Activated T-helper 2 cell treated with anti-CD3 and anti-CD28 coated beads, Interferon-gamma antibody, Interleukin-2, Interleukin-4, amounts not matched to agents 10 μg/mL and 5 μg/mL and 100 μg/mL, durations not matched to agents 14 hours and 24 hours and 36 hours (primary cell): ENCODE data around the gene PPP1R8. TPM values are rescaled to one million over a fixed set of nuclear protein-coding genes. Genes with fewer than 3 reads are reported as not detected.
"Not testable (repeated sequence)": the region's sequence is repeated elsewhere in the genome, so short reads cannot be mapped to it uniquely, and the experiment has no call there.

Experiments
- DNase-seq: peaks from one replicate; pipeline ENCODE4 v3.0.0; 2021; ENCODE audit warnings: low spot score
- H3K27ac Mint-ChIP-seq: one replicate; pipeline ENCODE4 v1.8.0; 2021; ENCODE audit warnings: mixed read lengths
- H3K27me3 Mint-ChIP-seq: one replicate; pipeline ENCODE4 v1.8.0; 2021; ENCODE audit warnings: low read depth, mixed read lengths
- H3K36me3 Mint-ChIP-seq: one replicate; pipeline ENCODE4 v1.8.0; 2021; ENCODE audit warnings: low read depth, mixed read lengths
- H3K4me1 Mint-ChIP-seq: one replicate; pipeline ENCODE4 v1.8.0; 2021; ENCODE audit warnings: low read depth, mixed read lengths
- H3K4me3 Mint-ChIP-seq: one replicate; pipeline ENCODE4 v1.8.0; 2021; ENCODE audit warnings: low read depth, mild to moderate bottlenecking, moderate library complexity, mixed read lengths
- H3K9me3 Mint-ChIP-seq: one replicate; pipeline ENCODE4 v1.8.0; 2021; ENCODE audit warnings: mixed read lengths
- intact Hi-C: fragments of 100-400 bp; cut with micrococcal nuclease; formaldehyde crosslinking; loops from one replicate; pipeline ENCODE4 v1.15.1; 2023
- total RNA-seq: library from RNA; stranded (reverse); gene quantifications from 2 replicates; pipeline ENCODE4 v1.2.3, GENCODE V29; 2022

Gene PPP1R8
- total RNA-seq = 67.3 and 71.8 TPM in 2 replicates

GRCh38 chr1:27830621-27831440 lies at the start of gene PPP1R8:
PPP1R8 (plus strand) TSS chr1:27830782; CDS start chr1:27830836, 54 bp downstream.
- intact Hi-C loops = loop anchor here (1.0 to 2.0 kb wide), 3 partner anchors 59 to 162 kb away; no protein-coding TSS in a partner anchor
- Mint-ChIP-seq H3K4me3 (peak within 1 kb of the TSS; percentile 96), H3K27me3 (no peaks in the 10 kb centered on the region), H3K27ac (peak within 1 kb of the TSS; percentile 93), H3K9me3 (no peaks in the 10 kb centered on the region), H3K36me3 (peaks cover 34% of the 10 kb centered on the region), H3K4me1 (peaks cover 26% of the 10 kb centered on the region)
- peak; percentile 83 for DNase-seq

GRCh38 chr1:27782950-27783349 lies 47.6 kb upstream of the PPP1R8 start:
- Mint-ChIP-seq H3K4me3 (no peak overlapping the region), H3K4me1 (peaks cover 7% of the 10 kb centered on the region), H3K9me3 (no peaks in the 10 kb centered on the region), H3K27me3 (no peaks in the 10 kb centered on the region), H3K36me3 (peaks cover 4% of the 10 kb centered on the region), H3K27ac (no peak overlapping the region)
- DNase-seq = no peak
- intact Hi-C loops = no loop called here

- Mint-ChIP-seq H3K4me1 (peaks cover 7% of the 10 kb centered on the region), H3K9me3 (no peaks in the 10 kb centered on the region), H3K27me3 (no peaks in the 10 kb centered on the region), H3K27ac (no peak overlapping the region), H3K4me3 (no peak overlapping the region), H3K36me3 (peaks cover 12% of the 10 kb centered on the region)
- DNase-seq = no peak
- intact Hi-C loops = no loop called here
Observed at GRCh38 chr1:27784700-27785099, 45.9 kb upstream of the PPP1R8 start.

GRCh38 chr1:27785781-27786455 lies 44.7 kb upstream of the PPP1R8 start:
- H3K27me3 Mint-ChIP-seq = no peaks in the 10 kb centered on the region
- H3K36me3 Mint-ChIP-seq = peaks cover 17% of the 10 kb centered on the region
- H3K9me3 Mint-ChIP-seq = no peaks in the 10 kb centered on the region
- no peak for DNase-seq
- H3K4me1 Mint-ChIP-seq = peaks cover 7% of the 10 kb centered on the region
- intact Hi-C loops = no loop called here
- no peak overlapping the region for H3K4me3 Mint-ChIP-seq
- no peak overlapping the region for H3K27ac Mint-ChIP-seq

GRCh38 chr1:27787895-27788294 lies 42.7 kb upstream of the PPP1R8 start:
- DNase-seq = no peak
- H3K27me3 Mint-ChIP-seq = no peaks in the 10 kb centered on the region
- intact Hi-C loops = no loop called here
- H3K27ac Mint-ChIP-seq = no peak overlapping the region
- peaks cover 7% of the 10 kb centered on the region for H3K4me1 Mint-ChIP-seq
- H3K36me3 Mint-ChIP-seq = peaks cover 24% of the 10 kb centered on the region
- no peak overlapping the region for H3K4me3 Mint-ChIP-seq
- no peaks in the 10 kb centered on the region for H3K9me3 Mint-ChIP-seq

GRCh38 chr1:27789540-27790041 lies 41.0 kb upstream of the PPP1R8 start:
- H3K9me3 Mint-ChIP-seq = no peaks in the 10 kb centered on the region
- no peak overlapping the region for H3K4me3 Mint-ChIP-seq
- intact Hi-C loops = no loop called here
- peaks cover 33% of the 10 kb centered on the region for H3K36me3 Mint-ChIP-seq
- H3K27me3 Mint-ChIP-seq = no peaks in the 10 kb centered on the region
- H3K27ac Mint-ChIP-seq = no peak overlapping the region
- peaks cover 7% of the 10 kb centered on the region for H3K4me1 Mint-ChIP-seq
- DNase-seq = no peak

GRCh38 chr1:27790270-27790669 lies 40.3 kb upstream of the PPP1R8 start:
- DNase-seq, H3K4me3 Mint-ChIP-seq, H3K27me3 Mint-ChIP-seq, H3K27ac Mint-ChIP-seq, H3K4me1 Mint-ChIP-seq, intact Hi-C loops, H3K9me3 Mint-ChIP-seq: not testable (repeated sequence)
- peaks cover 38% of the 10 kb centered on the region for H3K36me3 Mint-ChIP-seq

- Mint-ChIP-seq H3K27ac (no peak overlapping the region), H3K9me3 (no peaks in the 10 kb centered on the region), H3K4me1 (peaks cover 13% of the 10 kb centered on the region), H3K27me3 (no peaks in the 10 kb centered on the region), H3K4me3 (no peak overlapping the region), H3K36me3 (peaks cover 50% of the 10 kb centered on the region)
- intact Hi-C loops = no loop called here
- DNase-seq = no peak
Observed at GRCh38 chr1:27795601-27796000, 35.0 kb upstream of the PPP1R8 start.

- H3K4me3 Mint-ChIP-seq = no peak overlapping the region
- H3K9me3 Mint-ChIP-seq = no peaks in the 10 kb centered on the region
- DNase-seq = no peak
- peaks cover 2% of the 10 kb centered on the region for H3K4me1 Mint-ChIP-seq
- H3K27ac Mint-ChIP-seq = no peak overlapping the region
- no peaks in the 10 kb centered on the region for H3K27me3 Mint-ChIP-seq
- intact Hi-C loops = no loop called here
- peaks cover 45% of the 10 kb centered on the region for H3K36me3 Mint-ChIP-seq
Observed at GRCh38 chr1:27804791-27805190, 25.8 kb upstream of the PPP1R8 start.

GRCh38 chr1:27806758-27807157 lies 23.8 kb upstream of the PPP1R8 start:
- H3K27ac Mint-ChIP-seq = no peak overlapping the region
- H3K9me3 Mint-ChIP-seq = no peaks in the 10 kb centered on the region
- H3K36me3 Mint-ChIP-seq = peaks cover 43% of the 10 kb centered on the region
- intact Hi-C loops = no loop called here
- no peak for DNase-seq
- H3K4me1 Mint-ChIP-seq = peaks cover 2% of the 10 kb centered on the region
- H3K4me3 Mint-ChIP-seq = no peak overlapping the region
- H3K27me3 Mint-ChIP-seq = no peaks in the 10 kb centered on the region

- H3K36me3 Mint-ChIP-seq = peaks cover 42% of the 10 kb centered on the region
- intact Hi-C loops = no loop called here
- H3K27me3 Mint-ChIP-seq = no peaks in the 10 kb centered on the region
- no peaks in the 10 kb centered on the region for H3K9me3 Mint-ChIP-seq
- H3K4me1 Mint-ChIP-seq = peaks cover 2% of the 10 kb centered on the region
- H3K27ac Mint-ChIP-seq = no peak overlapping the region
- DNase-seq = no peak
- no peak overlapping the region for H3K4me3 Mint-ChIP-seq
Observed at GRCh38 chr1:27807385-27807784, 23.2 kb upstream of the PPP1R8 start.

- H3K27ac Mint-ChIP-seq, H3K27me3 Mint-ChIP-seq, H3K9me3 Mint-ChIP-seq, H3K4me1 Mint-ChIP-seq, DNase-seq, H3K4me3 Mint-ChIP-seq, intact Hi-C loops: not testable (repeated sequence)
- peaks cover 43% of the 10 kb centered on the region for H3K36me3 Mint-ChIP-seq
Observed at GRCh38 chr1:27808131-27808530, 22.5 kb upstream of the PPP1R8 start.

- Mint-ChIP-seq H3K9me3 (no peaks in the 10 kb centered on the region), H3K27ac (no peak overlapping the region), H3K4me1 (peaks cover under 1% of the 10 kb centered on the region), H3K4me3 (no peak overlapping the region), H3K36me3 (peaks cover 41% of the 10 kb centered on the region), H3K27me3 (no peaks in the 10 kb centered on the region)
- no peak for DNase-seq
- intact Hi-C loops = no loop called here
Observed at GRCh38 chr1:27809883-27810282, 20.7 kb upstream of the PPP1R8 start.
